CD4-positive, alpha-beta T cell (primary cell): Measurements from ENCODE around the gene UGT1A9. TPM values are rescaled to one million over a fixed set of nuclear protein-coding genes. Genes with fewer than 3 reads are reported as not detected.

ENCODE experiments used
- ATAC-seq: fragments of 200-7000 bp; cut with Tn5 transposase; one replicate; pipeline ENCODE4 v1.10.0; 2022; ENCODE audit warnings: mild to moderate bottlenecking; ENCODE audit not compliant: poor library complexity
- CTCF ChIA-PET: fragments of 350-600 bp; sonication (Branson Sonifier 250); formaldehyde crosslinking; loops from one replicate; lab custom pipeline; 2021; ENCODE audit warnings: antibody characterized with exemption, inconsistent platforms; lab: Charles Lee
- POLR2A ChIA-PET: fragments of 350-600 bp; sonication (Branson Sonifier 250); formaldehyde crosslinking; loops from one replicate; lab custom pipeline; 2021; ENCODE audit warnings: antibody characterized with exemption, inconsistent platforms; lab: Charles Lee
- DNase-seq, 14 experiments: peaks; one replicate each; pipeline ENCODE4 v3.0.0-alpha.2; 2013 to 2020; ENCODE audit warnings: mixed read lengths in 2 of 14
- H3K27ac ChIP-seq, 2 donors: one replicate each; pipeline versions ENCODE4 v1.5.1 to v1.7.0; 2013; ENCODE audit warnings: low read length in 2 of 2, low read depth in 1 of 2, mild to moderate bottlenecking in 1 of 2
- H3K27me3 ChIP-seq, 2 experiments: 1 replicate in 1 of 2; 2 replicates in 1 of 2; pipeline versions ENCODE4 v1.6.1 to v1.7.0; 2013; ENCODE audit warnings: low read length in 2 of 2, control low read depth in 1 of 2, mild to moderate bottlenecking in 1 of 2, moderate library complexity in 1 of 2; ENCODE audit not compliant: insufficient read depth in 2 of 2, control insufficient read depth in 1 of 2
- H3K36me3 ChIP-seq: one replicate; pipeline ENCODE4 v1.6.1; 2013; ENCODE audit warnings: low read length, control low read depth; ENCODE audit not compliant: insufficient read depth
- H3K4me1 ChIP-seq: one replicate; pipeline ENCODE4 v1.6.1; 2013; ENCODE audit warnings: low read length, control low read depth; ENCODE audit not compliant: insufficient read depth
- H3K4me3 ChIP-seq: one replicate; pipeline ENCODE4 v1.5.1; 2013; ENCODE audit warnings: mild to moderate bottlenecking, low read length, moderate library complexity
- H3K9me3 ChIP-seq, 2 experiments: 1 replicate in 1 of 2; 2 replicates in 1 of 2; pipeline versions ENCODE4 v1.6.1 to v1.7.0; 2013; ENCODE audit warnings: low read length in 2 of 2, mild to moderate bottlenecking in 2 of 2, control low read depth in 1 of 2, moderate library complexity in 1 of 2; ENCODE audit not compliant: control insufficient read depth in 1 of 2, insufficient read depth in 1 of 2
- H3K27ac Mint-ChIP-seq: one replicate; pipeline ENCODE4 v1.8.0; 2020; ENCODE audit warnings: mixed read lengths
- H3K27me3 Mint-ChIP-seq: one replicate; pipeline ENCODE4 v1.8.0; 2021; ENCODE audit warnings: mixed read lengths
- H3K36me3 Mint-ChIP-seq: one replicate; pipeline ENCODE4 v1.8.0; 2021; ENCODE audit warnings: low read depth, mixed read lengths
- H3K4me1 Mint-ChIP-seq: one replicate; pipeline ENCODE4 v1.8.0; 2021; ENCODE audit warnings: low read depth, mixed read lengths
- H3K4me3 Mint-ChIP-seq: one replicate; pipeline ENCODE4 v1.8.0; 2020; ENCODE audit warnings: mild to moderate bottlenecking, mixed read lengths
- H3K9me3 Mint-ChIP-seq: one replicate; pipeline ENCODE4 v1.8.0; 2020; ENCODE audit warnings: mixed read lengths
- CTCF ChIP-seq: fragments of 200-600 bp; IDR thresholded peaks from one replicate; pipeline ENCODE4 v1.8.0; 2022; ENCODE audit warnings: antibody characterized with exemption, mild to moderate bottlenecking
- intact Hi-C, 2 experiments: fragments of 100-400 bp; cut with DNase I in 1 of 2; cut with micrococcal nuclease in 1 of 2; formaldehyde crosslinking; loops; one replicate each; pipeline versions ENCODE4 v1.15.1 to v1.9.0; 2023 to 2025; cut with DNase I, micrococcal nuclease
- total RNA-seq, 174 experiments: library from RNA in 2 of 174; stranded (reverse) in 2 of 174; gene quantifications; one replicate each; pipeline ENCODE4 v1.2.3 and lab custom pipeline; 2021 to 2026

Gene UGT1A9
- total RNA-seq, 2 experiments from 2014 or later, result not detected

GRCh38 chr2:233799087-233799665 lies 127.5 kb downstream of the UGT1A9 start:
- intact Hi-C loops, result no loop called here
- Mint-ChIP-seq H3K9me3 (peaks cover 4% of the 10 kb centered on the region), H3K27me3 (peaks cover 11% of the 10 kb centered on the region), H3K4me3 (no peak overlapping the region), H3K4me1 (no peaks in the 10 kb centered on the region), H3K36me3 (no peaks in the 10 kb centered on the region), H3K27ac (no peak overlapping the region)
- POLR2A ChIA-PET, result no interaction called here
- no peak for TF ChIP-seq CTCF
- Histone ChIP-seq H3K27ac (no peak overlapping the region), H3K36me3 (no peaks in the 10 kb centered on the region), H3K27me3 (peaks cover 0 to 3% of the 10 kb centered on the region in 2 experiments), H3K4me3 (no peak overlapping the region), H3K4me1 (no peaks in the 10 kb centered on the region), H3K9me3 (no peaks in the 10 kb centered on the region)
- DNase-seq, result peak in 1 of 14 experiments; percentile 25
- CTCF ChIA-PET, result no interaction called here
- no peak for ATAC-seq

- Mint-ChIP-seq H3K4me1 (no peaks in the 10 kb centered on the region), H3K36me3 (no peaks in the 10 kb centered on the region), H3K4me3 (no peak overlapping the region), H3K27me3 (peaks cover 15% of the 10 kb centered on the region), H3K9me3 (peaks cover 4% of the 10 kb centered on the region), H3K27ac (no peak overlapping the region)
- no peaks in the 10 kb centered on the region for H3K4me1 ChIP-seq
- DNase-seq (no peak), ATAC-seq (no peak)
- no peak overlapping the region for H3K27ac ChIP-seq
- ChIA-PET POLR2A (no interaction called here), CTCF (no interaction called here)
- no peaks in the 10 kb centered on the region for H3K36me3 ChIP-seq
- intact Hi-C loops, result no loop called here
- TF ChIP-seq CTCF, result no peak
- no peak overlapping the region for H3K4me3 ChIP-seq
- no peaks in the 10 kb centered on the region for H3K9me3 ChIP-seq
- peaks cover 1 to 3% of the 10 kb centered on the region in 2 experiments for H3K27me3 ChIP-seq
Observed at GRCh38 chr2:233799716-233800115, 128.0 kb downstream of the UGT1A9 start.

GRCh38 chr2:233800208-233800607 lies 128.5 kb downstream of the UGT1A9 start:
- Histone ChIP-seq H3K4me1 (no peaks in the 10 kb centered on the region), H3K9me3 (no peaks in the 10 kb centered on the region), H3K4me3 (no peak overlapping the region), H3K36me3 (no peaks in the 10 kb centered on the region), H3K27ac (no peak overlapping the region), H3K27me3 (peaks cover 3 to 4% of the 10 kb centered on the region in 2 experiments)
- peaks cover 15% of the 10 kb centered on the region for H3K27me3 Mint-ChIP-seq
- H3K4me1 Mint-ChIP-seq, result no peaks in the 10 kb centered on the region
- H3K4me3 Mint-ChIP-seq, result no peak overlapping the region
- no peak overlapping the region for H3K27ac Mint-ChIP-seq
- ATAC-seq (no peak), DNase-seq (no peak)
- POLR2A ChIA-PET, result no interaction called here
- CTCF ChIA-PET, result no interaction called here
- H3K9me3 Mint-ChIP-seq, result peaks cover 4% of the 10 kb centered on the region
- H3K36me3 Mint-ChIP-seq, result no peaks in the 10 kb centered on the region
- TF ChIP-seq CTCF, result no peak
- intact Hi-C loops, result no loop called here
